Measurements from ENCODE around the gene ELOVL5. TPM values are rescaled to one million over a fixed set of nuclear protein-coding genes. Genes with fewer than 3 reads are reported as not detected.

The ELOVL5 gene
- total and polyA plus RNA-seq, 2 donors from 2014 or later = 20.5 to 42.0 TPM

DNA sequence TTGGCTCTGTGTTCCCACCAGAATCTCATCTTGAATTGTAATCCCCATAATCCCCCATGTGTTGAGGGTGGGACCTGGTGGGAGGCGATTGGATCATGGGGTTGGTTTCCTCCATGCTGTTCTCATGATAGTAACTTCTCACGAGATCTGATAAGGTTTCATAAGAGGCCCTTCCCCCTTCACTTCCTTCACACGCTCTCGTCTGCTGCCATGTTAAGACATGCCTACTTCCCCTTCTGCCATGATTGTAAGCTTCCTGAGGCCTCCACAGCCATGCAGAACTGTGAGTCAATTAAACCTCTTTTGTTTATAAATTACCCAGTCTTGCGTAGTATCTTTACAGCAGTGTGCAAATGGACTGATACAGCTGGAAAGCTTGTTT lies 90.0 kb downstream of the ELOVL5 start:
- FAIRE-seq (no peak), DNase-seq (no peak)
- no peak overlapping the region for H3K9ac ChIP-seq (ENCODE audit: low read length in 3 of 3)
- H3K4me1 ChIP-seq (ENCODE audit: control insufficient read depth in 2 of 3, insufficient read depth in 2 of 3, low read depth in 1 of 3, low read length in 3 of 3) = no peaks in the 10 kb centered on the region
- H3K27me3 ChIP-seq (ENCODE audit: control insufficient read depth, insufficient read depth, low read length) = no peaks in the 10 kb centered on the region
- peaks cover 0 to 8% (median 0%) of the 10 kb centered on the region in 3 donors for H3K36me3 ChIP-seq (ENCODE audit: control insufficient read depth in 2 of 3, insufficient read depth in 3 of 3, low read length in 3 of 3)
- no peak overlapping the region for H3K4me3 ChIP-seq (ENCODE audit: low read length in 3 of 3)
- H3K9me3 ChIP-seq (ENCODE audit: control insufficient read depth in 2 of 3, insufficient read depth in 1 of 3, low read length in 3 of 3) = no peaks in the 10 kb centered on the region
- intact Hi-C loops (cut with DNase I) = no loop called here
- no peak overlapping the region for H3K27ac ChIP-seq (ENCODE audit: low read depth in 2 of 2, low read length in 2 of 2)
- TF ChIP-seq, protein P1, sequence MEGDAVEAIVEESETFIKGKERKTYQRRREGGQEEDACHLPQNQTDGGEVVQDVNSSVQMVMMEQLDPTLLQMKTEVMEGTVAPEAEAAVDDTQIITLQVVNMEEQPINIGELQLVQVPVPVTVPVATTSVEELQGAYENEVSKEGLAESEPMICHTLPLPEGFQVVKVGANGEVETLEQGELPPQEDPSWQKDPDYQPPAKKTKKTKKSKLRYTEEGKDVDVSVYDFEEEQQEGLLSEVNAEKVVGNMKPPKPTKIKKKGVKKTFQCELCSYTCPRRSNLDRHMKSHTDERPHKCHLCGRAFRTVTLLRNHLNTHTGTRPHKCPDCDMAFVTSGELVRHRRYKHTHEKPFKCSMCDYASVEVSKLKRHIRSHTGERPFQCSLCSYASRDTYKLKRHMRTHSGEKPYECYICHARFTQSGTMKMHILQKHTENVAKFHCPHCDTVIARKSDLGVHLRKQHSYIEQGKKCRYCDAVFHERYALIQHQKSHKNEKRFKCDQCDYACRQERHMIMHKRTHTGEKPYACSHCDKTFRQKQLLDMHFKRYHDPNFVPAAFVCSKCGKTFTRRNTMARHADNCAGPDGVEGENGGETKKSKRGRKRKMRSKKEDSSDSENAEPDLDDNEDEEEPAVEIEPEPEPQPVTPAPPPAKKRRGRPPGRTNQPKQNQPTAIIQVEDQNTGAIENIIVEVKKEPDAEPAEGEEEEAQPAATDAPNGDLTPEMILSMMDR (IDR thresholded peaks at IDR 0.05; ENCODE audit: borderline replicate concordance, extremely low read depth, insufficient read depth) = no peak

DNA sequence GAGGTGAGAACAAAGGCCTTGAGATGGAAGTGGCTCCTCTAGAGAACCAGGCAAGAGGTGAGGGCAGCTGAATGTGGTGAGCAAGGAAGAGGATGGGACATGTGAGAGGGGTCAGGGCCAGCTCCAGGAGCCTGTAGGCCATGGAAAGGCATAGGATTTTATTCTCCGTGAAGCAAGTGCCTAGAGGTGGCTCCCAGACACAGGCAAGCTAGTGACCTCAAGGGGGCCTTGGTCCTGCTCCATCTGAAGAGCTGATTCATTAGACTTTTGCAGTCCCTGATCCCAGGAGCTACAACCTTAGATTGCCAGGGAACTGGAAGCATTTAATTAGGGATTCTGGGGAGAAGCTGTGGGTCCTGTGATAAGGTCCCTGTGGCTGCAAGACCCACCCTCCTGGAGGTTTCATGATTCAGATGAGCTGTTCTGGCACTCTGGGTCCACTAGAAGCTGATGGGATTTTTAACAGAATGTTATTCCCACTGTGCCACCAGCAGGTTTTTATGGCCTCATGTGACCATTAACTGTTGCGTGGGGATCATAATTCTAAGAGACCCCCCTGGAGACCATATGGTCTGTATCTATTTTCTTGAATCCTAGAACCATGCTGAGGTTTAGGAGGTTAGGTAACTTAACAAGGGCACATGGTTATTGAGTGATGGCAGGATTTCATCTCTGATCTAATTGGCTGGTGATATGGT lies 90.5 kb downstream of the ELOVL5 start:
- Histone ChIP-seq H3K9ac (ENCODE audit: low read length in 3 of 3) (no peak overlapping the region), H3K36me3 (ENCODE audit: control insufficient read depth in 2 of 3, insufficient read depth in 3 of 3, low read length in 3 of 3) (peaks cover 0 to 8% (median 0%) of the 10 kb centered on the region in 3 donors), H3K4me3 (ENCODE audit: low read length in 3 of 3) (no peak overlapping the region), H3K9me3 (ENCODE audit: control insufficient read depth in 2 of 3, insufficient read depth in 1 of 3, low read length in 3 of 3) (no peaks in the 10 kb centered on the region), H3K4me1 (ENCODE audit: control insufficient read depth in 2 of 3, insufficient read depth in 2 of 3, low read depth in 1 of 3, low read length in 3 of 3) (no peaks in the 10 kb centered on the region), H3K27ac (ENCODE audit: low read depth in 2 of 2, low read length in 2 of 2) (no peak overlapping the region), H3K27me3 (ENCODE audit: control insufficient read depth, insufficient read depth, low read length) (no peaks in the 10 kb centered on the region)
- intact Hi-C loops (cut with DNase I) = no loop called here
- FAIRE-seq (no peak), DNase-seq (no peak)
- TF ChIP-seq, protein P1 (IDR thresholded peaks at IDR 0.05; ENCODE audit: borderline replicate concordance, extremely low read depth, insufficient read depth) = no peak

DNA sequence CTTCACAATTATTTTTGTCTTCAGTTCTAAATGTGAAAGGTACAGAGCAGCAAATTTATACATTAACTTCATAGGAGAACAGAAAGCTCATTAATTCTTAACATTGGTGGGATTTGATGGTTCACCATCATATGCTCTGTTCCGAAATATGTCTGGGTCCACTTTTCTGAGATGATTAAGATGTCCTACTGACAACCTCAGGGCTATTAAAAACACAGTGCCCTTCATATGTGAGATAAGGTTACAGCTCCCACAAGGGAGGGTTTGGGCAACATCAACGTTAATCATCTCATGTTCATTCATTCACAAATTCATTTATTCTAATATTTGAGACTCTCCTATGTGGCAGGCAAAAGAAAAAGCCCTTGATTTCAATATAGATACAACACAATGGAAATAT lies 91.2 kb downstream of the ELOVL5 start:
- Histone ChIP-seq H3K27ac (ENCODE audit: low read depth in 2 of 2, low read length in 2 of 2) (no peak overlapping the region), H3K36me3 (ENCODE audit: control insufficient read depth in 2 of 3, insufficient read depth in 3 of 3, low read length in 3 of 3) (peaks cover 0 to 8% (median 0%) of the 10 kb centered on the region in 3 donors), H3K4me1 (ENCODE audit: control insufficient read depth in 2 of 3, insufficient read depth in 2 of 3, low read depth in 1 of 3, low read length in 3 of 3) (no peaks in the 10 kb centered on the region), H3K4me3 (ENCODE audit: low read length in 3 of 3) (no peak overlapping the region), H3K27me3 (ENCODE audit: control insufficient read depth, insufficient read depth, low read length) (no peaks in the 10 kb centered on the region), H3K9me3 (ENCODE audit: control insufficient read depth in 2 of 3, insufficient read depth in 1 of 3, low read length in 3 of 3) (no peaks in the 10 kb centered on the region), H3K9ac (ENCODE audit: low read length in 3 of 3) (no peak overlapping the region)
- FAIRE-seq (no peak), DNase-seq (no peak)
- TF ChIP-seq, protein P1 (IDR thresholded peaks at IDR 0.05; ENCODE audit: borderline replicate concordance, extremely low read depth, insufficient read depth) = no peak
- intact Hi-C loops (cut with DNase I) = no loop called here
